Activated T-cell treated with anti-CD3 and anti-CD28 coated beads, Interleukin-2, amount 50 U/mL, for 4 hours (primary cell): Measurements from ENCODE around the gene NR1H4. TPM values are rescaled to one million over a fixed set of nuclear protein-coding genes. Genes with fewer than 3 reads are reported as not detected.
"Not testable (repeated sequence)": the region's sequence is repeated elsewhere in the genome, so short reads cannot be mapped to it uniquely, and the experiment has no call there.

Experiments used
- ATAC-seq, 2 donors: fragments of 200-7000 bp; cut with Tn5 transposase; one replicate each; pipeline ENCODE4 v1.10.0; 2021
- DNase-seq: peaks from one replicate; pipeline ENCODE4 v3.0.0-alpha.2; 2020
- H3K27me3 Mint-ChIP-seq: one replicate; pipeline ENCODE4 v1.8.0; 2021; ENCODE audit warnings: low read depth, mixed read lengths
- H3K36me3 Mint-ChIP-seq: one replicate; pipeline ENCODE4 v1.8.0; 2022; ENCODE audit warnings: mixed read lengths; ENCODE audit not compliant: insufficient read depth
- H3K4me1 Mint-ChIP-seq: one replicate; pipeline ENCODE4 v1.8.0; 2021; ENCODE audit warnings: low read depth, mixed read lengths
- H3K4me3 Mint-ChIP-seq: one replicate; pipeline ENCODE4 v1.8.0; 2021; ENCODE audit warnings: mild to moderate bottlenecking, moderate library complexity, mixed read lengths
- H3K9me3 Mint-ChIP-seq: one replicate; pipeline ENCODE4 v1.8.0; 2021; ENCODE audit warnings: mixed read lengths
- total RNA-seq, 3 donors: library from RNA; stranded (reverse); gene quantifications; one replicate each; pipeline ENCODE4 v1.2.1, GENCODE V29; 2021

The NR1H4 gene
- total RNA-seq, 3 donors from 2014 or later = 0.38 TPM; not detected in 2

DNA sequence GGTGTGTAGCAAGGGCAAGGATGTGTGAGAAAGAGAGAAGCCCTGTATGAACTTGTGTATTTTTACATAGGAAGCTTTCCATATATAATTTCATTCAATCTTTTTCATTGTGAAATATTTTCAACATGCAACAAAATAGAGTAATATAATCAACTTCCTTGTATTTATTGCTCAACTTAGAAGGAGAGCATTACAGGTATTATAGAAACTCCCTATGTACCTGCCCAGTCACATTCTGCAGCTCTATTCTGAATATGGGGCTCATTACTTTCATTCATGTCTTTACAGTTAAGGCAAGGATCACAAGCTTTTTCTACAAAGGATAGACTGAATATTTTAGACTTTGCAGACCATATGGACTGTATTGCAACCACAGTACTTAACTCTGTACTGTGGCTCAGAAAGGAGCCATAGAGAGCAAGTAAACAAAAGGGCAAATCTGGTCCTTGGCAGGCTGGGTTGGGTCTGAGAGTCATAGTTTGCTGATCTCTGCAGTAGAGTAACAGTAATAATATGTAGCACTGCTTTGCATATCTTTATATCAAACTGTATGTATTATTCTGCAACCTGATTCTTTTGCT, 11.3 kb downstream of the NR1H4 start:
- no peak overlapping the region for H3K4me3 Mint-ChIP-seq
- peaks cover 13% of the 10 kb centered on the region for H3K27me3 Mint-ChIP-seq
- no peak for ATAC-seq
- DNase-seq = no peak
- H3K36me3 Mint-ChIP-seq = no peaks in the 10 kb centered on the region
- H3K4me1 Mint-ChIP-seq = no peaks in the 10 kb centered on the region
- no peaks in the 10 kb centered on the region for H3K9me3 Mint-ChIP-seq

DNA sequence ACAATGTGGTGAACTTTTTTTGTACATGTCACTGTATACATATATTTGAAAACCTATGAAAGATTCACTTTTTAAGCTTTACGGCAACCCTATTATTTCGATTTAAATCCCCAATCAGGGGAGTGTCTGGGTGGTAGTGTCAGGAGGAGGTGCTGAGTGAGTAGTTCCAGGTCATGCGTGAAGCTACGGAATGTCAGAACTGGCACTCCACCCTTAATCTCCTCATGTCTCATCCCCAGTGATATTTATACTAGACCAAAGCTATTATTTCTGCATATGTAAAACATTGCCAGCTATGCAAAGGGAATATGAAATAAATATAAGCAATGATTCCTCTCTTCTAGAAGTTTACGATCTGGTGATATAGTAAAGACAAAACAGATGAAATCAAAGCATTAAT, 12.3 kb downstream of the NR1H4 start:
- Mint-ChIP-seq H3K9me3 (no peaks in the 10 kb centered on the region), H3K4me1 (no peaks in the 10 kb centered on the region), H3K4me3 (no peak overlapping the region), H3K27me3 (peaks cover 12% of the 10 kb centered on the region), H3K36me3 (no peaks in the 10 kb centered on the region)
- DNase-seq (no peak), ATAC-seq (no peak)

GRCh38 chr12:100489251-100489820, 15.7 kb downstream of the NR1H4 start:
- Mint-ChIP-seq H3K27me3 (peaks cover 5% of the 10 kb centered on the region), H3K36me3 (no peaks in the 10 kb centered on the region), H3K4me3 (no peak overlapping the region), H3K9me3 (no peaks in the 10 kb centered on the region), H3K4me1 (no peaks in the 10 kb centered on the region)
- ATAC-seq (no peak), DNase-seq (no peak)

GRCh38 chr12:100490056-100490455, 16.4 kb downstream of the NR1H4 start:
- ATAC-seq = no peak
- Mint-ChIP-seq H3K36me3 (no peaks in the 10 kb centered on the region), H3K9me3 (no peaks in the 10 kb centered on the region)

DNA sequence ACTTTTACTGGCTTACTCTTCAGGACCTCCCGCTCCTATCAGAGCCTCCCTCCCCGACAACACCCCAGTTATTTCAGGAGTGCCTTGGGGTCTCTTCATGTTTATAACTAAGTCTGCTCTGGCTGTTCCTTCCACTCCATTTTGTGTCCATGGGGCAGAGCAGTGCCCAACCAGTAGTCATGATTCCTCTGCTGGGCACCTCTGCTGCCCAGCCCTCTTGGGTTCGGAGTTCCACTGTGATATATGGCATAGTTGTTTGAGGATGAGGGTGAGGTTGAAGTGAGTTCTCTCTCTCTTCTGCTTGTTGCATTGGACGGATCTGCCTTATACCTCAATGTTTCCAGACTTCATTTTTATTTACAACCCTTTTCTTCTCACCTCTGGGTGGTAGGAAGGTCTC, 17.4 kb downstream of the NR1H4 start:
- ATAC-seq = no peak

More at GRCh38 chr12:100490056-100490455, 16.4 kb downstream of the NR1H4 start:
- Mint-ChIP-seq H3K4me3 (no peak overlapping the region), H3K4me1 (no peaks in the 10 kb centered on the region), H3K27me3 (peaks cover 5% of the 10 kb centered on the region)
- no peak for DNase-seq

DNA sequence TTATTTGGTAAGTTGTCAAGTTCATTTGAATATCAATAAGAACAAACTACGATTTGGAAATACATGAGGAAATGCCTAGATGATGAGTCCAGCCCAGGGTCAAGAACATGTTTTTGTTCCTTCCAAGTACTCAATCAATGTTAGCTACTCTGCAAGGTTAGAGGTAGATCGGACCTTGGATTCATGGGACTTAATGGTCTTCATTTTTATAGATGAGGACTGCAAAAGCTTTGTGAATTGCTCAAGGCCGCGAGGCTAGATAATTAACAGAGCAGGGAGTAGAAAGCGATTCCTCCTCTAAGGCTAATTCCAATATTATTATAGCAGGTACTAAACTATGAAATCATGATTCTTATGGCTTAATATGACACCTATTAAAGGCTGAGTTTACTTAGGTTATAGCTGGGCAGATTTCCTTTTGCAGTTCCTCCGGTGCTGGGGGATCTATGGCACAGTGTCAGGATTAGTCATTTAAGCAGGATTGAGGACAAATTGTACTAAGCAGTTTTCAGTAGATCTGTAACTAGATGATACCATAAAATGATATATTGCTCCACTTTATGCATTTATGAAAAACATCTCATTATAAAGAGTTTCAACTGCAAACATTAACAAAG, 19.8 kb downstream of the NR1H4 start:
- Mint-ChIP-seq H3K4me1 (no peaks in the 10 kb centered on the region), H3K36me3 (no peaks in the 10 kb centered on the region), H3K27me3 (peaks cover 2% of the 10 kb centered on the region), H3K4me3 (no peak overlapping the region), H3K9me3 (no peaks in the 10 kb centered on the region)
- ATAC-seq = no peak
- DNase-seq = no peak

More for the DNA sequence above, 17.4 kb downstream of the NR1H4 start:
- Mint-ChIP-seq H3K36me3 (no peaks in the 10 kb centered on the region), H3K4me1 (no peaks in the 10 kb centered on the region), H3K9me3 (no peaks in the 10 kb centered on the region), H3K4me3 (no peak overlapping the region), H3K27me3 (peaks cover 7% of the 10 kb centered on the region)
- DNase-seq = no peak

GRCh38 chr12:100494026-100494425, 20.4 kb downstream of the NR1H4 start:
- H3K4me3 Mint-ChIP-seq = no peak overlapping the region
- DNase-seq (no peak), ATAC-seq (no peak)
- H3K9me3 Mint-ChIP-seq = no peaks in the 10 kb centered on the region
- peaks cover 2% of the 10 kb centered on the region for H3K27me3 Mint-ChIP-seq
- H3K36me3 Mint-ChIP-seq = no peaks in the 10 kb centered on the region
- H3K4me1 Mint-ChIP-seq = no peaks in the 10 kb centered on the region

GRCh38 chr12:100494538-100494937, 20.9 kb downstream of the NR1H4 start:
- Mint-ChIP-seq H3K9me3 (no peaks in the 10 kb centered on the region), H3K36me3 (no peaks in the 10 kb centered on the region), H3K4me3 (no peak overlapping the region), H3K27me3 (peaks cover 2% of the 10 kb centered on the region), H3K4me1 (no peaks in the 10 kb centered on the region)
- DNase-seq = no peak
- ATAC-seq = no peak

DNA sequence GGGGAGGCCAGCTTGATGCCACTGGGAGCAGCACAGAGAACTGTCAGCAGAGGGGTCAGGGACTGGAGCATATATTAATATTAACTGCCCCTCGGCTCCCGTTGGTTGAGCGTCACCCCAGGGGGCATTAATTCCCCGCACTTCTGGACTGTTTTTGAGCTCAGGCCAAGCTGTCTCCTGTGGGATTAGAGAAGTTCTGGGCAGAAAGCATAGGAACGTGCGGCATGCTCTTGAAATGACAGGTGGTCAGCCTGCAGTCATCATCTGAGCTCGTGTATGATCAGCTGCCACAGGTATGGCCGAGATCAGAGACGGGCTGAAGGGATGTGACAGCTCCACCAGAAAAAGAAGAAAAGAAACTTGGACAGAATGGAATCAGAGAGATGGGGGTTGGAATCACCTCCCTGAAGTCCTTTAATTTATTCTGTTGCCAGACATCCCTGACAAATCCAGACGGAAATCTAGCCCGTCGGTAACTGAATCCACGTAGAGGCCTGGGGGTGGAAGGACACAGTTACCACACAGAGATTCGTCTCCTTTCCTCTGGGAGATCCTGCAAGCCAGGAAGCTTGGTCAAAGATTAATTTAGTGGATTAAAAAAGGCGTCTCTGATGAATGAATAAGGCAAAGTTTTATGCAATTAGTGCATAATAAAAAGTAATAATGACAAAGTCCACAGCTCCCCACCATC, 23.6 kb downstream of the NR1H4 start:
- Mint-ChIP-seq H3K9me3 (peaks cover 1% of the 10 kb centered on the region), H3K27me3 (peaks cover 6% of the 10 kb centered on the region), H3K4me3 (no peak overlapping the region), H3K36me3 (no peaks in the 10 kb centered on the region), H3K4me1 (no peaks in the 10 kb centered on the region)
- no peak for DNase-seq
- ATAC-seq = no peak

- no peak for ATAC-seq
- H3K4me3 Mint-ChIP-seq = no peak overlapping the region
- H3K4me1 Mint-ChIP-seq = no peaks in the 10 kb centered on the region
- H3K27me3 Mint-ChIP-seq = peaks cover 6% of the 10 kb centered on the region
- H3K36me3 Mint-ChIP-seq = no peaks in the 10 kb centered on the region
- no peak for DNase-seq
- peaks cover 5% of the 10 kb centered on the region for H3K9me3 Mint-ChIP-seq
Observed at GRCh38 chr12:100498141-100498540, 24.5 kb downstream of the NR1H4 start.

- no peaks in the 10 kb centered on the region for H3K4me1 Mint-ChIP-seq
- ATAC-seq (no peak), DNase-seq (no peak)
- no peak overlapping the region for H3K4me3 Mint-ChIP-seq
- peaks cover 5% of the 10 kb centered on the region for H3K9me3 Mint-ChIP-seq
- H3K27me3 Mint-ChIP-seq = peaks cover 9% of the 10 kb centered on the region
- H3K36me3 Mint-ChIP-seq = no peaks in the 10 kb centered on the region
Observed at GRCh38 chr12:100499416-100499815, 25.8 kb downstream of the NR1H4 start.

- H3K27me3 Mint-ChIP-seq = peaks cover 11% of the 10 kb centered on the region
- not testable (repeated sequence) for ATAC-seq, H3K4me1 Mint-ChIP-seq, H3K36me3 Mint-ChIP-seq, H3K9me3 Mint-ChIP-seq, DNase-seq, H3K4me3 Mint-ChIP-seq
Observed at GRCh38 chr12:100502718-100503117, 29.1 kb downstream of the NR1H4 start.

DNA sequence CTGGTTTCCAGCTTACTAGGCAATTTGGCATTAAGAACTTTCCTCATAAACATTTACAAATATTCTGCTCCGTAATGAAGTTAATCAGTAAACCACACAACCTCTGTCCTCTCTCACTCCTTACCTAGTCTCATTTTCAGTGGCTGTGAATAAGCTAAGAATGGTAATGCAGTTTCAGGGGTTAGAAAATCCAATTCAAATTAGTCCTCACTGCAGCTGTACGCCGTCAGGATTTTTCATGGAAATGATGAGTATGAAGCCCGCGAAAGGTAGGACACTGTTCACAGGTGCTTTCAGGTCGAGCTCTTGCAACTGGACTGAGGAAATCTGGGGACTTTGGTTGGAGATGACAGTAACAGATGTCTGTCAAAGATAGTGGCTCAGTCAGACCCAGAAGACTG, 29.6 kb downstream of the NR1H4 start:
- peaks cover 5% of the 10 kb centered on the region for H3K9me3 Mint-ChIP-seq

GRCh38 chr12:100504804-100505203, 31.1 kb downstream of the NR1H4 start:
- Mint-ChIP-seq H3K36me3 (no peaks in the 10 kb centered on the region), H3K4me3 (no peak overlapping the region), H3K27me3 (peaks cover 11% of the 10 kb centered on the region), H3K9me3 (peaks cover 5% of the 10 kb centered on the region), H3K4me1 (no peaks in the 10 kb centered on the region)
- ATAC-seq (no peak), DNase-seq (no peak)

More for the DNA sequence above, 29.6 kb downstream of the NR1H4 start:
- Mint-ChIP-seq H3K4me3 (no peak overlapping the region), H3K27me3 (peaks cover 11% of the 10 kb centered on the region), H3K36me3 (no peaks in the 10 kb centered on the region), H3K4me1 (no peaks in the 10 kb centered on the region)
- no peak for ATAC-seq
- DNase-seq = no peak

DNA sequence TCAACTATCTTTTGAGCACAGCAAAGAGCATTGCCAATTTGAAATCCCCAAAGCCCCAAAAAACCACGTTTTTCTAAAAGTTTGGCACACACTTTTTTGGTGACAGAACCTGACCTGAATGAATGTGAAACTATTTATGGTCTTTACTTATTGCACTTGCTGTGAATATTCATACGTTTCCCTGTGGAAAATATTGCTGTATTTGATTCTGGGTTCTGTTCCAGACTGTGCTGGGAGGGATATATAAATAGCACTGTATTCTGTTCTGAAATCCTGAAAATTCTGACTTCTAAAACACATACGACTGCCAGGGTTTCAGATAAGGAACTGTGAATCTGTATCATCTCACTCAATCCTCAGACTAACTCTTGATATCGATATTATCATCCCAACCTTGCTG, 35.1 kb downstream of the NR1H4 start:
- Mint-ChIP-seq H3K4me1 (no peaks in the 10 kb centered on the region), H3K27me3 (peaks cover 4% of the 10 kb centered on the region), H3K4me3 (no peak overlapping the region), H3K9me3 (no peaks in the 10 kb centered on the region), H3K36me3 (no peaks in the 10 kb centered on the region)
- no peak for DNase-seq
- ATAC-seq = no peak
